Measurements from ENCODE around the gene UMOD.

UMOD gene

GRCh38 chr16:20308266-20308665, 44.2 kb downstream of the UMOD start:
- no peak overlapping the region for H3K4me3 ChIP-seq
- H3K27ac ChIP-seq, result no peak overlapping the region

GRCh38 chr16:20307791-20308190, 44.7 kb downstream of the UMOD start:
- Histone ChIP-seq H3K4me3 (no peak overlapping the region), H3K27ac (no peak overlapping the region)

- no peak overlapping the region for H3K27ac ChIP-seq
Observed at GRCh38 chr16:20307240-20307671, 45.3 kb downstream of the UMOD start.

GRCh38 chr16:20306401-20306800, 46.1 kb downstream of the UMOD start:
- Histone ChIP-seq H3K4me3 (no peak overlapping the region), H3K27ac (no peak overlapping the region)

More at GRCh38 chr16:20307240-20307671, 45.3 kb downstream of the UMOD start:
- no peak overlapping the region for H3K4me3 ChIP-seq

- H3K4me3 ChIP-seq, result no peak overlapping the region
- no peak overlapping the region for H3K27ac ChIP-seq
Observed at GRCh38 chr16:20303012-20303411, 49.5 kb downstream of the UMOD start.

GRCh38 chr16:20302389-20302788, 50.1 kb downstream of the UMOD start:
- Histone ChIP-seq H3K4me3 (no peak overlapping the region), H3K27ac (no peak overlapping the region)

GRCh38 chr16:20301840-20302239, 50.7 kb downstream of the UMOD start:
- no peak overlapping the region for H3K27ac ChIP-seq

GRCh38 chr16:20300312-20301097, 52.0 kb downstream of the UMOD start:
- no peak overlapping the region for H3K27ac ChIP-seq
- H3K4me3 ChIP-seq, result no peak overlapping the region

More at GRCh38 chr16:20301840-20302239, 50.7 kb downstream of the UMOD start:
- no peak overlapping the region for H3K4me3 ChIP-seq

- no peak overlapping the region for H3K4me3 ChIP-seq
Observed at GRCh38 chr16:20298452-20298851, 54.1 kb downstream of the UMOD start.

GRCh38 chr16:20291208-20292206, 61.0 kb downstream of the UMOD start:
- no peak overlapping the region for H3K27ac ChIP-seq
- H3K4me3 ChIP-seq, result no peak overlapping the region

More at GRCh38 chr16:20298452-20298851, 54.1 kb downstream of the UMOD start:
- no peak overlapping the region for H3K27ac ChIP-seq

GRCh38 chr16:20289571-20289970, 62.9 kb downstream of the UMOD start:
- no peak overlapping the region for H3K27ac ChIP-seq
- no peak overlapping the region for H3K4me3 ChIP-seq

- no peak overlapping the region for H3K27ac ChIP-seq
Observed at GRCh38 chr16:20285993-20286499, 66.5 kb downstream of the UMOD start.

More at GRCh38 chr16:20285993-20286499, 66.5 kb downstream of the UMOD start:
- no peak overlapping the region for H3K4me3 ChIP-seq

Measured in skin epidermis (tissue), 12 donors.